RWPE2 (cell line): ENCODE data around the gene ETV1.

ENCODE experiments used
- ATAC-seq: fragments of 200-7000 bp; cut with Tn5 transposase; 3 replicates; pipeline ENCODE4 v1.9.1; 2021; ENCODE audit warnings: low read depth
- DNase-seq: peaks from one replicate; pipeline ENCODE4 v3.0.0-alpha.2; 2020; ENCODE audit warnings: low spot score
- H3K27ac ChIP-seq: fragments of 450-650 bp; 2 replicates; pipeline ENCODE4 v1.5.1; 2017; ENCODE audit warnings: mild to moderate bottlenecking; ENCODE audit not compliant: poor library complexity, severe bottlenecking
- H3K27me3 ChIP-seq: fragments of 250-450 bp; sonication (Bioruptor Pico); 2 replicates; pipeline ENCODE4 v1.5.1; 2021; ENCODE audit warnings: mild to moderate bottlenecking, moderate library complexity; ENCODE audit not compliant: insufficient read depth, poor library complexity, severe bottlenecking
- H3K36me3 ChIP-seq: fragments of 250-450 bp; sonication (Bioruptor Pico); 2 replicates; pipeline ENCODE4 v1.5.1; 2020; ENCODE audit warnings: low read depth, mild to moderate bottlenecking, moderate library complexity
- H3K4me1 ChIP-seq: fragments of 250-450 bp; sonication (Bioruptor Pico); 2 replicates; pipeline ENCODE4 v1.5.1; 2021; ENCODE audit warnings: mild to moderate bottlenecking, moderate library complexity; ENCODE audit not compliant: insufficient read depth, poor library complexity, severe bottlenecking
- H3K4me3 ChIP-seq: fragments of 250-450 bp; sonication (Bioruptor Pico); 2 replicates; pipeline ENCODE4 v1.5.1; 2021; ENCODE audit warnings: mild to moderate bottlenecking, moderate library complexity; ENCODE audit not compliant: severe bottlenecking
- H3K9me3 ChIP-seq: fragments of 250-450 bp; sonication (Bioruptor Pico); 2 replicates; pipeline ENCODE4 v1.5.1; 2021; ENCODE audit warnings: mild to moderate bottlenecking, moderate library complexity; ENCODE audit not compliant: severe bottlenecking
- TF ChIP-seq, protein P1 (sequence below): fragments of 450-650 bp; IDR thresholded peaks from one replicate; pipeline ENCODE4 v1.5.1; 2017; ENCODE audit warnings: mild to moderate bottlenecking, moderate library complexity; ENCODE audit not compliant: poor library complexity, severe bottlenecking

ETV1 gene

DNA sequence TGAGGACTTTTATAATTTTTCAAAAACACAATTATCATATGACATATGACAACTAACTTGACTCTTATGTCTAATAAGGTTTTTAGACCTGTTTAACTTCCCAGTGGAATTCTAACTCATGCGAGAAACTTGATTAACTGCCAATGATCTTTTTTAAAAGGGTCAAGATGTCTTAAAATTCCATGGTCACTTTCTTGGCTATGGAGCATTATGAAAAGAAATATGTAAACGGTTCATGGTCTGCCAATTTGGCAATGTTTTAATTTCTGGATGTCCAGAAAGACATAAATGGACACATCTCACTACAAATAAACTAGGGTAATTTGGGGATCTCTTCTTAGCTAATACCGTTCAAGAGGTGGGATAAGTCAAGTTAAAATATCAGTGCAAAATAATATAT lies 5.4 kb downstream of the ETV1 start:
- Histone ChIP-seq H3K9me3 (peaks cover 3% of the 10 kb centered on the region), H3K36me3 (no peaks in the 10 kb centered on the region), H3K4me3 (no peak overlapping the region), H3K27ac (no peak overlapping the region), H3K27me3 (no peaks in the 10 kb centered on the region), H3K4me1 (peaks cover 32% of the 10 kb centered on the region)
- ATAC-seq (no peak), DNase-seq (no peak)
- TF ChIP-seq, protein P1, sequence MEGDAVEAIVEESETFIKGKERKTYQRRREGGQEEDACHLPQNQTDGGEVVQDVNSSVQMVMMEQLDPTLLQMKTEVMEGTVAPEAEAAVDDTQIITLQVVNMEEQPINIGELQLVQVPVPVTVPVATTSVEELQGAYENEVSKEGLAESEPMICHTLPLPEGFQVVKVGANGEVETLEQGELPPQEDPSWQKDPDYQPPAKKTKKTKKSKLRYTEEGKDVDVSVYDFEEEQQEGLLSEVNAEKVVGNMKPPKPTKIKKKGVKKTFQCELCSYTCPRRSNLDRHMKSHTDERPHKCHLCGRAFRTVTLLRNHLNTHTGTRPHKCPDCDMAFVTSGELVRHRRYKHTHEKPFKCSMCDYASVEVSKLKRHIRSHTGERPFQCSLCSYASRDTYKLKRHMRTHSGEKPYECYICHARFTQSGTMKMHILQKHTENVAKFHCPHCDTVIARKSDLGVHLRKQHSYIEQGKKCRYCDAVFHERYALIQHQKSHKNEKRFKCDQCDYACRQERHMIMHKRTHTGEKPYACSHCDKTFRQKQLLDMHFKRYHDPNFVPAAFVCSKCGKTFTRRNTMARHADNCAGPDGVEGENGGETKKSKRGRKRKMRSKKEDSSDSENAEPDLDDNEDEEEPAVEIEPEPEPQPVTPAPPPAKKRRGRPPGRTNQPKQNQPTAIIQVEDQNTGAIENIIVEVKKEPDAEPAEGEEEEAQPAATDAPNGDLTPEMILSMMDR, result no peak

DNA sequence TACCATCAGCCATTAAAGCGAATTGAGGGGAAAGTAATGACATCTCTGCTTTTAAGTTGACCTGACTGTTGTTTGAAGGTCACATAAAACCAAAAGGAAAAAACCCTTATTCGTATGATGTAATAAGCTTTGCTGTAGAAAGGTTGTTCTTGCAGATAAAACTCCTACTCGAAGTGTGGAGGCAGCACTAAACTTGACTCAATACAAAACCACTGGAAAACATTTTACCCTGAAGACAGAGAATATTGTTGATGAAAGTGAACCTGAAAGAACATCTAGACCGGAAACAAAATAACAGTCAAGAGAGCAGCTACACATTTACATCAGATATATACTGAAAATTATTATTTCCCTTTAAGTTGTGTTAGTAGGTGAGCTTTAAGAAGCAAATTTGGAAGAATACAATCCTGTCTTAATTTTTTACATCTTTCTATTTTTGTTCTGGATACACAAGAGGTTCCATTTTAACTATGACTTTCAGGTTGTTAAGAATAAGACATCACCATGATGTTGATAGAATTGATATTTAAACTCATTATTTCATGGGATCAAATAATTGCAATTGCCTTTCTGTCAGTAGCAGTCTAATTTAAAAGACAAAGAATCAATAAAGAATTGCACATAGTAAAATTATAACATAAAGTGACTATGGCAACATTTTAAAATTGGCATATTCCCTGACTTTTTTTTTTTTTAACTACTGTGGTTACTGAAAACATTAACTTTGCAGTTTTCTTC lies 6.4 kb downstream of the ETV1 start:
- Histone ChIP-seq H3K27me3 (no peaks in the 10 kb centered on the region), H3K4me1 (peaks cover 32% of the 10 kb centered on the region), H3K36me3 (no peaks in the 10 kb centered on the region), H3K9me3 (peaks cover 3% of the 10 kb centered on the region), H3K27ac (no peak overlapping the region), H3K4me3 (no peak overlapping the region)
- ATAC-seq, result no peak
- no peak for DNase-seq
- TF ChIP-seq, protein P1, result no peak

DNA sequence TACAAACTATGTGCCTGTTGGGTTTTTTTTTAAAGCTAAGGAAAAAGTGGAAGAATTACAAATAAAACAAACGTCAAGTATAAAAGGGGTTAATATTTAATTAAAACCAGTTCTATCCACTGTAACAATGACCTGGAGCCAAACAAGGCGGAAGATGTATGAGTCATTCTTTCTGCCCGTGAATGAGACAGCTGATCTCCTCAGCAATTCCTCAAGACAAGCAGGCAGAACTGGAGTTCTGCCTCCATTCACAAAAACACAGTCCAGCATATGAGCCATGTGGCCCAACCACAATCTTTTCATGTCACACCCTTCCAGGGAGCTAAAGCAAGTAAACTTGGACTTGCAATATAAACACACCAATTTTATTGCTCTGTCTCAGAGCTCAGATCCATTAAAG lies 8.4 kb downstream of the ETV1 start:
- H3K4me3 ChIP-seq, result no peak overlapping the region
- DNase-seq (no peak), ATAC-seq (peak; percentile 100)
- no peak overlapping the region for H3K27ac ChIP-seq
- no peaks in the 10 kb centered on the region for H3K27me3 ChIP-seq
- peaks cover 26% of the 10 kb centered on the region for H3K4me1 ChIP-seq
- TF ChIP-seq, protein P1, result no peak
- H3K9me3 ChIP-seq, result no peaks in the 10 kb centered on the region
- H3K36me3 ChIP-seq, result no peaks in the 10 kb centered on the region

DNA sequence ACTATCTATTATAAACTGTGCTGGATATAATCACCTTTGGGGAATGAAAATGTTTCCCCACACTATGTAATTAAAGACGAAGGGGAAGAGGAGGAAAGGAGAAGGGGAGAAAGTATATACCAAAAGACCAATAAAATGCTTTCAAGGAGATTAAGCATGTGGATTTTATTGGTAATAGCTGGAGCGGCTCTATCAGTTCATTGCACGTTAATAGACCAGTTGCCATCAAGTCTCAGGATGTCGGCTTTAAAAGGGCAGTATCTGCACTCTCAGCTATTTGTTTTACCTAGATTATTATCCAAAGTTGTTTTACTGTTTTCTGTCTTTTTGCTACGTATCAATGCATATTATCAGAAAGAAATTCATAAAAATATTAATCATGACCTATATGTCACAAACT lies 9.0 kb downstream of the ETV1 start:
- peaks cover 26% of the 10 kb centered on the region for H3K4me1 ChIP-seq
- H3K4me3 ChIP-seq, result no peak overlapping the region
- DNase-seq, result no peak
- TF ChIP-seq, protein P1, result no peak
- no peak for ATAC-seq
- no peaks in the 10 kb centered on the region for H3K36me3 ChIP-seq
- H3K27ac ChIP-seq, result no peak overlapping the region
- H3K27me3 ChIP-seq, result no peaks in the 10 kb centered on the region
- H3K9me3 ChIP-seq, result no peaks in the 10 kb centered on the region
